Heart right ventricle (tissue), 16 donors: Measurements from ENCODE around the gene COL12A1. TPM values are rescaled to one million over a fixed set of nuclear protein-coding genes. Genes with fewer than 3 reads are reported as not detected.

Source experiments
- ATAC-seq, 8 donors: fragments of 200-7000 bp; cut with Tn5 transposase; one replicate each; pipeline ENCODE4 v1.9.1; 2020; ENCODE audit warnings: mild to moderate bottlenecking in 8 of 8, moderate library complexity in 8 of 8, moderate number of reproducible peaks in 1 of 8
- DNase-seq, 2 donors: peaks; one replicate each; pipeline ENCODE4 v3.0.0-alpha.2; 2020
- H3K27ac ChIP-seq, 10 donors: fragments of 200-600 bp; sonication (generic) in 2 of 10; one replicate each; pipeline versions ENCODE4 v1.5.0 to v1.8.0; 2020 to 2022; ENCODE audit warnings: mild to moderate bottlenecking in 3 of 10
- H3K27me3 ChIP-seq, 7 donors: fragments of 200-600 bp; one replicate each; pipeline ENCODE4 v1.8.0; 2021 to 2022; ENCODE audit warnings: mild to moderate bottlenecking in 2 of 7
- H3K36me3 ChIP-seq, 9 donors: fragments of 200-600 bp; sonication (generic) in 1 of 9; one replicate each; pipeline versions ENCODE4 v1.5.0 to v1.8.0; 2020 to 2022; ENCODE audit warnings: mild to moderate bottlenecking in 2 of 9
- H3K4me1 ChIP-seq, 9 donors: fragments of 200-600 bp; sonication (generic) in 1 of 9; one replicate each; pipeline versions ENCODE4 v1.5.0 to v1.8.0; 2020 to 2022; ENCODE audit warnings: mild to moderate bottlenecking in 4 of 9
- H3K4me3 ChIP-seq, 10 donors: fragments of 200-600 bp; sonication (generic) in 2 of 10; one replicate each; pipeline versions ENCODE4 v1.5.0 to v1.8.0; 2020 to 2022; ENCODE audit warnings: mild to moderate bottlenecking in 7 of 10, moderate library complexity in 2 of 10
- H3K9me3 ChIP-seq, 11 donors: fragments of 200-600 bp in 10 of 11; sonication (generic) in 2 of 11; one replicate each; pipeline versions ENCODE4 v1.5.0 to v1.8.0; 2013 to 2022; ENCODE audit warnings: mild to moderate bottlenecking in 2 of 11, control low read depth in 1 of 11, moderate library complexity in 1 of 11
- CTCF ChIP-seq, 9 donors: fragments of 200-600 bp; sonication (generic) in 2 of 9; IDR thresholded peaks; one replicate each; pipeline versions ENCODE4 v1.5.0 to v1.8.0; 2021 to 2022; ENCODE audit warnings: antibody characterized with exemption in 9 of 9, mild to moderate bottlenecking in 5 of 9, moderate library complexity in 1 of 9
- WGBS, 2 donors: extraction: QIAGEN DNeasy Blood & Tissue Kit; methylation state at CpG; one replicate each; pipeline ENCODE4 v1.1.7; 2013; ENCODE audit warnings: inconsistent platforms in 1 of 2; 5-methylcytosine and 5-hydroxymethylcytosine counted together
- intact Hi-C, 10 donors: fragments of 100-400 bp; cut with DNase I; formaldehyde crosslinking; loops; one replicate each; pipeline versions ENCODE4 v1.11.1 to v1.14.2; 2022
- polyA plus RNA-seq, 2 donors: library from polyadenylated mRNA; stranded (reverse); fragments of 200-250 nt; gene quantifications; one replicate each; pipeline ENCODE4 v1.2.3, GENCODE V29; 2013
- total RNA-seq, 10 donors: library from RNA; stranded (reverse); fragmentation: NEBNext Ultra II Directional in 3 of 10; extraction: Animal tissue kit (Norgen Biotek cat#: 25700) in 3 of 10; gene quantifications; one replicate each; pipeline versions ENCODE4 v1.2.1 to v1.2.4, GENCODE V29; 2021 to 2023
- donor health status: Arrhythmogenic right ventricular cardiomyopathy.
- donor health status: ischemic (EF 13 %, LVEDD 7.1; RV severe dilation, severe dysfunction).
- donor health status: healthy with polysubstance abuse.
- donor health status: DM: no; HTN: yes; CAD: no.
- donor health status: DM: no; HTN: no; CAD: no.
- donor health status: ischemic (EF 25% LVEDD 6.9; RV normal size, moderate dysfunction).
- donor health status: ischemic (EF 25% LVEDD 5.7; RV mildly dilated, moderate dysfunction).
- donor health status: healthy.
- donor health status: DM: yes; HTN: yes; CAD: no.
- donor health status: Ischemic cardiomyopathy.
- donor health status: ischemic (EF 35%, LVEDD 5.7; RV mildly dilated, moderate dysfunction).
- donor health status: nonischemic (EF 11% LVEDD 7.7; RV severe dilation, severe dysfunction).
- donor health status: DM: yes; HTN: yes; CAD: no.
- donor health status: PGD.
- donor health status: ischemic (EF 29% LVEDD 5.4; RV normal size, mild dysfunction).
- donor health status: nonischemic (EF 23%, LVEDD 6.1; RV moderate dilation, normal function).

Gene COL12A1
- total and polyA plus RNA-seq, 12 donors = 5.7 to 27.0 (median 16.1) TPM

GRCh38 chr6:75244063-75244584 is 38.3 kb upstream of the COL12A1 start:
- no peak for DNase-seq
- no peak for TF ChIP-seq CTCF (IDR thresholded peaks at IDR 0.05)
- intact Hi-C loops = no loop called here
- Histone ChIP-seq H3K36me3 (peaks cover 0 to 31% (median 9%) of the 10 kb centered on the region in 9 donors), H3K4me1 (peaks cover 0 to 35% (median 31%) of the 10 kb centered on the region in 9 donors), H3K27me3 (no peaks in the 10 kb centered on the region), H3K4me3 (peak overlapping the region; percentile 53 to 82 (median 75)), H3K9me3 (no peaks in the 10 kb centered on the region), H3K27ac (peak overlapping the region; percentile 72 to 95 (median 90))
- ATAC-seq = peak in 7 of 8 donors; percentile 6 to 26 (median 18)
- 26 to 27% methylated on average over 15 of the region's 15 CpGs for WGBS, 2 donors

- intact Hi-C loops = no loop called here
- Histone ChIP-seq H3K27ac (peak within 1 kb of the TSS; percentile 79 to 95 (median 90)), H3K36me3 (peaks cover 0 to 37% (median 13%) of the 10 kb centered on the region in 9 donors), H3K4me1 (peaks cover 0 to 35% (median 31%) of the 10 kb centered on the region in 9 donors), H3K4me3 (peak within 1 kb of the TSS; percentile 53 to 82 (median 75)), H3K27me3 (no peaks in the 10 kb centered on the region), H3K9me3 (no peaks in the 10 kb centered on the region)
- WGBS, 2 donors = 0% methylated on average over 36 of the region's 36 CpGs
- peak; percentile 97 to 99 (median 98) for ATAC-seq
- TF ChIP-seq CTCF (IDR thresholded peaks at IDR 0.05) = no peak
- peak; percentile 82 to 94 for DNase-seq
Measured at GRCh38 chr6:75243333-75244062, 37.6 kb upstream of the COL12A1 start, which contains the start of gene COX7A2. Gene COX7A2 (minus strand): TSS chr6:75243801. CDS start chr6:75243734, 67 bp downstream.

GRCh38 chr6:75236630-75237029 is 30.8 kb upstream of the COL12A1 start:
- Histone ChIP-seq H3K9me3 (no peaks in the 10 kb centered on the region), H3K27me3 (no peaks in the 10 kb centered on the region), H3K27ac (no peak overlapping the region), H3K4me1 (peaks cover 0 to 37% (median 18%) of the 10 kb centered on the region in 9 donors), H3K4me3 (no peak overlapping the region), H3K36me3 (peaks cover 0 to 62% (median 23%) of the 10 kb centered on the region in 9 donors)
- ATAC-seq = no peak
- TF ChIP-seq CTCF (IDR thresholded peaks at IDR 0.05) = no peak
- WGBS, 2 donors = 85 to 86% methylated on average over 4 of the region's 4 CpGs
- no peak for DNase-seq
- intact Hi-C loops = no loop called here

GRCh38 chr6:75235271-75235670 is 29.4 kb upstream of the COL12A1 start:
- intact Hi-C loops = no loop called here
- no peak for TF ChIP-seq CTCF (IDR thresholded peaks at IDR 0.05)
- Histone ChIP-seq H3K36me3 (peaks cover 0 to 49% (median 23%) of the 10 kb centered on the region in 9 donors), H3K4me1 (peaks cover 0 to 24% (median 10%) of the 10 kb centered on the region in 9 donors), H3K9me3 (no peaks in the 10 kb centered on the region), H3K27me3 (no peaks in the 10 kb centered on the region), H3K27ac (peak overlapping the region in 1 of 10 donors; percentile 26), H3K4me3 (no peak overlapping the region)
- no peak for DNase-seq
- ATAC-seq = no peak
- WGBS, 2 donors = 78 to 87% methylated on average over 2 of the region's 2 CpGs
